HepG2 (cell line): ENCODE data around the gene WFDC6. TPM values are rescaled to one million over a fixed set of nuclear protein-coding genes. Genes with fewer than 3 reads are reported as not detected.

ENCODE experiments used
- ATAC-seq: fragments of 200-7000 bp; cut with Tn5 transposase; 3 replicates; pipeline ENCODE4 v1.9.1; 2020; ENCODE audit warnings: mild to moderate bottlenecking, moderate library complexity
- BruUV-seq: library from RNA; stranded (reverse); fragments of 400-500 nt; replicated peaks from 2 replicates; lab custom pipeline; 2021; lab: Mats Ljungman, UMichigan
- CTCF ChIA-PET: fragments of 300-600 bp; formaldehyde crosslinking; extraction: SDS; loops from one replicate; lab custom pipeline; 2021; ENCODE audit warnings: low total read pairs, inconsistent platforms, low intra/inter-chr PET ratio; lab: Yijun Ruan, JAX
- POLR2A ChIA-PET: fragments of 350-600 bp; sonication (Branson Sonifier 250); formaldehyde crosslinking; loops from one replicate; lab custom pipeline; 2020; ENCODE audit warnings: antibody characterized with exemption, inconsistent platforms; lab: Yijun Ruan, JAX
- DNase-seq: peaks from one replicate; pipeline ENCODE4 v3.0.0-alpha.2; 2015; ENCODE audit warnings: low spot score
- FAIRE-seq: peaks from 3 replicates; lab custom pipeline; 2011; peaks lifted over from hg19 to GRCh38; lab: Jason Lieb, UNC
- H2AFZ ChIP-seq: one replicate; pipeline ENCODE4 v1.6.1; 2011; ENCODE audit warnings: low read length, inconsistent platforms
- H3K27ac ChIP-seq: fragments of 300-600 bp; 3 replicates; pipeline ENCODE4 v1.8.0; 2011; ENCODE audit warnings: mixed run types, mild to moderate bottlenecking, mixed read lengths, low read length, inconsistent platforms; ENCODE audit not compliant: insufficient read depth; ENCODE audit errors: extremely low read length
- H3K27me3 ChIP-seq, 2 experiments: fragments of 200-600 bp in 1 of 2; 2 replicates in 1 of 2; 3 replicates in 1 of 2; pipeline versions ENCODE4 v1.6.0 to v1.8.0; 2011; ENCODE audit warnings: low read length in 2 of 2, mild to moderate bottlenecking in 2 of 2, moderate library complexity in 2 of 2, inconsistent platforms in 1 of 2; ENCODE audit not compliant: insufficient read depth in 2 of 2, control insufficient read depth in 1 of 2
- H3K36me3 ChIP-seq, 2 experiments: fragments of 200-600 bp in 1 of 2; replicated peaks in 1 of 2; 2 replicates in 1 of 2; 3 replicates in 1 of 2; pipeline versions ENCODE4 v1.5.1 to v1.8.0; 2011; ENCODE audit warnings: low read length in 2 of 2, inconsistent platforms in 1 of 2; ENCODE audit not compliant: insufficient read depth in 2 of 2, control insufficient read depth in 1 of 2
- H3K4me1 ChIP-seq: 2 replicates; pipeline ENCODE4 v1.5.1; 2012; ENCODE audit warnings: low read length, inconsistent platforms; ENCODE audit not compliant: insufficient read depth
- H3K4me2 ChIP-seq: 2 replicates; pipeline ENCODE4 v1.6.0; 2011; ENCODE audit warnings: low read depth, low read length, inconsistent platforms
- H3K4me3 ChIP-seq, 3 experiments: fragments of 200-600 bp in 1 of 3; sonication (generic), shearing (Covaris generic) in 1 of 3; replicated peaks in 1 of 3; 2 replicates each; pipeline ENCODE4 v1.5.1; 2011 to 2016; ENCODE audit warnings: low read length in 3 of 3, inconsistent platforms in 2 of 3, low read depth in 2 of 3, mild to moderate bottlenecking in 2 of 3, control low read depth in 1 of 3, mixed read lengths in 1 of 3; ENCODE audit not compliant: insufficient read depth in 1 of 3
- H3K79me2 ChIP-seq: one replicate; pipeline ENCODE4 v1.6.1; 2011; ENCODE audit warnings: low read length, inconsistent platforms; ENCODE audit not compliant: insufficient read depth
- H3K9ac ChIP-seq: 2 replicates; pipeline ENCODE4 v1.6.0; 2011; ENCODE audit warnings: mild to moderate bottlenecking, low read depth, low read length, inconsistent platforms; ENCODE audit not compliant: insufficient read depth
- H3K9me3 ChIP-seq: 2 replicates; pipeline ENCODE4 v1.5.1; 2012; ENCODE audit warnings: mild to moderate bottlenecking, low read length
- H4K20me1 ChIP-seq: 2 replicates; pipeline ENCODE4 v1.6.0; 2011; ENCODE audit warnings: inconsistent platforms, mild to moderate bottlenecking, low read length, moderate library complexity; ENCODE audit not compliant: insufficient read depth
- LBX2 ChIP-seq: sonication (generic); formaldehyde crosslinking; IDR thresholded peaks from 2 replicates; pipeline ENCODE4 v1.5.0; 2020; ENCODE audit warnings: missing genetic modification reagents, mild to moderate bottlenecking, borderline replicate concordance
- POLR2A ChIP-seq, 2 experiments: IDR thresholded peaks; 2 replicates each; pipeline ENCODE4 v1.6.1; 2011; ENCODE audit warnings: low read depth in 2 of 2, low read length in 2 of 2, mild to moderate bottlenecking in 1 of 2, moderate library complexity in 1 of 2; ENCODE audit not compliant: insufficient read depth in 1 of 2
- RCOR2 ChIP-seq: IDR thresholded peaks from 2 replicates; pipeline ENCODE4 v1.6.1; 2016; ENCODE audit warnings: missing biosample characterization, missing genetic modification reagents
- SNAPC5 ChIP-seq: sonication (generic); formaldehyde crosslinking; IDR thresholded peaks from 2 replicates; pipeline ENCODE4 v1.8.1; 2023; ENCODE audit warnings: mild to moderate bottlenecking, missing genetic modification reagents, borderline replicate concordance
- SSRP1 ChIP-seq: IDR thresholded peaks from 2 replicates; pipeline ENCODE4 v1.6.1; 2016; ENCODE audit warnings: control low read depth
- YEATS4 ChIP-seq: sonication (generic); formaldehyde crosslinking; IDR thresholded peaks from 2 replicates; pipeline ENCODE4 v1.4.0; 2020; ENCODE audit warnings: missing genetic modification reagents, borderline replicate concordance
- ZBTB20 ChIP-seq: sonication (generic); formaldehyde crosslinking; IDR thresholded peaks from 2 replicates; pipeline ENCODE4 v1.8.1; 2023; ENCODE audit warnings: missing genetic modification reagents, low read depth, mild to moderate bottlenecking, borderline replicate concordance
- ZGPAT ChIP-seq: IDR thresholded peaks from 2 replicates; pipeline ENCODE4 v1.6.1; 2016; ENCODE audit warnings: mild to moderate bottlenecking
- ZMYM4 ChIP-seq: sonication (generic); formaldehyde crosslinking; IDR thresholded peaks from 2 replicates; pipeline ENCODE4 v1.8.1; 2023; ENCODE audit warnings: mild to moderate bottlenecking, missing genetic modification reagents
- ZNF337 ChIP-seq: sonication (generic); formaldehyde crosslinking; IDR thresholded peaks from 2 replicates; pipeline ENCODE4 v1.5.1; 2020; ENCODE audit warnings: missing genetic modification reagents, low read depth, mild to moderate bottlenecking, borderline replicate concordance
- ZNF350 ChIP-seq: sonication (generic); formaldehyde crosslinking; IDR thresholded peaks from 2 replicates; pipeline ENCODE4 v1.4.0; 2020; ENCODE audit warnings: mild to moderate bottlenecking, low read depth, missing genetic modification reagents, borderline replicate concordance
- ZNF720 ChIP-seq: sonication (generic); formaldehyde crosslinking; IDR thresholded peaks from 2 replicates; pipeline ENCODE4 v1.4.0; 2020; ENCODE audit warnings: missing genetic modification reagents
- ZNF879 ChIP-seq: sonication (generic); formaldehyde crosslinking; IDR thresholded peaks from 2 replicates; pipeline ENCODE4 v1.8.1; 2023; ENCODE audit warnings: missing genetic modification reagents
- WGBS: methylation state at CpG from one replicate; pipeline ENCODE4 v1.1.6; 2017; ENCODE audit warnings: low lambda C conversion rate; 5-methylcytosine and 5-hydroxymethylcytosine counted together
- in situ Hi-C: cut with HindIII; loops from 2 replicates; pipeline ENCODE4 v1.10.0; 2017; ENCODE audit warnings: low pct_unique_long_range_greater_than_20kb; ENCODE audit not compliant: extremely low pct_ligation_motif_present
- intact Hi-C: fragments of 100-400 bp; cut with micrococcal nuclease; formaldehyde crosslinking; loops from one replicate; pipeline ENCODE4 v1.10.0; 2022; ENCODE audit not compliant: unreplicated experiment
- polyA plus RNA-seq, 8 experiments: library from polyadenylated mRNA; depleted of rRNA in 3 of 8; stranded (reverse) in 7 of 8; unstranded in 1 of 8; fragments of >200 nt; fragmentation: Illumina TruSeq in 4 of 8; extraction: Trizol in 4 of 8; gene quantifications; 2 replicates each; pipeline versions ENCODE4 v1.2.1 to v1.2.3, GENCODE V29; 2011 to 2016; ENCODE audit warnings: low read depth in 4 of 8, missing spikeins in 1 of 8, mixed read lengths in 1 of 8; ENCODE audit not compliant: insufficient read depth in 1 of 8
- total RNA-seq, 5 experiments: library from RNA; depleted of rRNA; stranded (reverse); fragments of >200 nt; fragmentation: Illumina TruSeq; extraction: Trizol; gene quantifications; 2 replicates each; pipeline ENCODE4 v1.2.3, GENCODE V29; 2016; ENCODE audit warnings: low read depth in 1 of 5

Gene WFDC6
- total and polyA plus RNA-seq, 2 of the 13 experiments (the other 11 are each of a cell fraction or from before 2014, with no cell fraction given) = not detected

- in situ Hi-C loops = no loop called here
- POLR2A ChIA-PET = no interaction called here
- Histone ChIP-seq H3K27me3 (peaks cover 2 to 10% of the 10 kb centered on the region in 2 experiments; a peak in 2 of 5 replicates), H2AFZ (no peak overlapping the region), H3K79me2 (no peaks in the 10 kb centered on the region), H3K9me3 (no peaks in the 10 kb centered on the region), H3K9ac (no peak overlapping the region), H3K4me1 (no peaks in the 10 kb centered on the region), H3K27ac (no peak overlapping the region), H3K36me3 (no peaks in the 10 kb centered on the region), H4K20me1 (no peaks in the 10 kb centered on the region), H3K4me2 (no peak overlapping the region), H3K4me3 (no peak overlapping the region)
- intact Hi-C loops = no loop called here
- CTCF ChIA-PET = no interaction called here
- FAIRE-seq (no peak), ATAC-seq (no peak), DNase-seq (no peak)
- 9% methylated on average over 2 of the region's 2 CpGs for WGBS
- TF ChIP-seq ZMYM4 (CRISPR knock-in tag) (no peak), ZNF337 (CRISPR knock-in tag) (no peak), RCOR2 (CRISPR knock-in tag) (no peak), ZNF720 (CRISPR knock-in tag) (no peak), YEATS4 (no peak), LBX2 (no peak), SNAPC5 (CRISPR knock-in tag) (no peak), ZNF350 (CRISPR knock-in tag) (no peak), ZGPAT (no peak), SSRP1 (CRISPR knock-in tag) (no peak), ZNF879 (CRISPR knock-in tag) (no peak), POLR2A (IDR thresholded peaks at IDR 0.05; ENCODE audit: insufficient read depth in 1 of 2, low read depth in 2 of 2, low read length in 2 of 2) (no peak), ZBTB20 (CRISPR knock-in tag) (no peak)
- no TSS peak for BruUV-seq
These were observed 25.5 kb upstream of the WFDC6 start for GRCh38 chr20:45564760-45565276.
